Natural killer cell treated with Interleukin-12 subunit alpha and Interleukin-12 subunit beta and Interleukin-15 and Interleukin-18, amount 100 ng/mL, for 72 hours (primary cell): Measurements from ENCODE around the gene PPP4R4. TPM values are rescaled to one million over a fixed set of nuclear protein-coding genes. Genes with fewer than 3 reads are reported as not detected.
"Not testable (repeated sequence)": the region's sequence is repeated elsewhere in the genome, so short reads cannot be mapped to it uniquely, and the experiment has no call there.

Experiments used
- ATAC-seq, 2 donors: fragments of 150-1000 bp; cut with Tn5 transposase in 1 of 2; sonication (Bioruptor Pico), chemical (Tn5 transposase) in 1 of 2; 2 replicates each; pipeline ENCODE4 v1.10.0; 2021
- DNase-seq: peaks from one replicate; pipeline ENCODE4 v3.0.0; 2022; ENCODE audit warnings: low spot score
- H3K27ac Mint-ChIP-seq, 2 donors: 1 replicate in 1 of 2; 2 replicates in 1 of 2; pipeline ENCODE4 v1.8.0; 2022; ENCODE audit warnings: mixed read lengths in 2 of 2, mild to moderate bottlenecking in 1 of 2, moderate library complexity in 1 of 2
- H3K27me3 Mint-ChIP-seq, 2 donors: 1 replicate in 1 of 2; 2 replicates in 1 of 2; pipeline ENCODE4 v1.8.0; 2022; ENCODE audit warnings: mixed read lengths in 2 of 2
- H3K36me3 Mint-ChIP-seq: one replicate; pipeline ENCODE4 v1.8.0; 2022; ENCODE audit warnings: mixed read lengths
- H3K4me1 Mint-ChIP-seq, 2 donors: 1 replicate in 1 of 2; 2 replicates in 1 of 2; pipeline ENCODE4 v1.8.0; 2022; ENCODE audit warnings: low read depth in 2 of 2, mixed read lengths in 2 of 2, mild to moderate bottlenecking in 1 of 2
- H3K4me3 Mint-ChIP-seq: one replicate; pipeline ENCODE4 v1.8.0; 2022; ENCODE audit warnings: mixed read lengths
- H3K9me3 Mint-ChIP-seq: 2 replicates; pipeline ENCODE4 v1.8.0; 2022; ENCODE audit warnings: mixed read lengths
- total RNA-seq, 2 donors: library from RNA; stranded (reverse); gene quantifications; one replicate each; pipeline ENCODE4 v1.2.3, GENCODE V29; 2022

Gene PPP4R4
- total RNA-seq, 2 donors from 2014 or later = 0.73 TPM; not detected in 1

- no peaks in the 10 kb centered on the region for H3K4me1 Mint-ChIP-seq
- no peaks in the 10 kb centered on the region for H3K36me3 Mint-ChIP-seq
Observed at GRCh38 chr14:94285158-94285557, 111.0 kb downstream of the PPP4R4 start.

GRCh38 chr14:94288610-94289465, 114.7 kb downstream of the PPP4R4 start:
- Mint-ChIP-seq H3K36me3 (no peaks in the 10 kb centered on the region), H3K4me1 (no peaks in the 10 kb centered on the region), H3K27ac (no peak overlapping the region), H3K27me3 (peaks cover 12 to 22% of the 10 kb centered on the region in 2 donors), H3K9me3 (no peaks in the 10 kb centered on the region), H3K4me3 (no peak overlapping the region)
- DNase-seq = no peak
- ATAC-seq = no peak

More at GRCh38 chr14:94285158-94285557, 111.0 kb downstream of the PPP4R4 start:
- DNase-seq = no peak
- Mint-ChIP-seq H3K4me3 (no peak overlapping the region), H3K27me3 (peaks cover 15 to 22% of the 10 kb centered on the region in 2 donors), H3K27ac (no peak overlapping the region), H3K9me3 (no peaks in the 10 kb centered on the region)
- no peak for ATAC-seq

DNA sequence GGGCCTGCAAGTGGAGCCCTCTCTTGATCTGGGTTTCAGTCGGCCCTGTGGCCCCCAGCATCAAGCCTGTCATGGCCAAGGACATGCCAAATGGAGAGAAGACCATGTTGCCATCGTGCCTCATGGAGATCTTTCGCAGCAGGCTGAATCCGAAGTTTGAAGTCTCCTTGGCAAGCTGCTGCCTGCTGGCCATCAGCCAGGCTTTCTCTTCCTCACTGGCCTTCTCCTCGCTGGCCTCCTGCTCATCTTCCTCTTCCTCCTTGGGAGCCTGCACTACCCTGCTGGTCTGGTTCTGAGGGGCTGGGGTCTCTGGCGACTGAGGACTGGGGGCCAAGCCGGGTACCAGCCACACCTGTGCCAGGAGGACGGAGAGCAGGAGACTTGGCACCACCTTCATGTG, 116.1 kb downstream of the PPP4R4 start:
- no peak overlapping the region for H3K4me3 Mint-ChIP-seq
- H3K36me3 Mint-ChIP-seq = no peaks in the 10 kb centered on the region

GRCh38 chr14:94291159-94291905, 117.2 kb downstream of the PPP4R4 start:
- Mint-ChIP-seq H3K27ac (no peak overlapping the region), H3K36me3 (no peaks in the 10 kb centered on the region), H3K4me3 (no peak overlapping the region), H3K9me3 (no peaks in the 10 kb centered on the region), H3K4me1 (no peaks in the 10 kb centered on the region), H3K27me3 (peaks cover 9 to 13% of the 10 kb centered on the region in 2 donors)
- no peak for ATAC-seq
- DNase-seq = no peak

More for the DNA sequence above, 116.1 kb downstream of the PPP4R4 start:
- no peak for ATAC-seq
- Mint-ChIP-seq H3K27ac (no peak overlapping the region), H3K27me3 (peaks cover 12 to 21% of the 10 kb centered on the region in 2 donors), H3K4me1 (no peaks in the 10 kb centered on the region), H3K9me3 (no peaks in the 10 kb centered on the region)
- DNase-seq = no peak

DNA sequence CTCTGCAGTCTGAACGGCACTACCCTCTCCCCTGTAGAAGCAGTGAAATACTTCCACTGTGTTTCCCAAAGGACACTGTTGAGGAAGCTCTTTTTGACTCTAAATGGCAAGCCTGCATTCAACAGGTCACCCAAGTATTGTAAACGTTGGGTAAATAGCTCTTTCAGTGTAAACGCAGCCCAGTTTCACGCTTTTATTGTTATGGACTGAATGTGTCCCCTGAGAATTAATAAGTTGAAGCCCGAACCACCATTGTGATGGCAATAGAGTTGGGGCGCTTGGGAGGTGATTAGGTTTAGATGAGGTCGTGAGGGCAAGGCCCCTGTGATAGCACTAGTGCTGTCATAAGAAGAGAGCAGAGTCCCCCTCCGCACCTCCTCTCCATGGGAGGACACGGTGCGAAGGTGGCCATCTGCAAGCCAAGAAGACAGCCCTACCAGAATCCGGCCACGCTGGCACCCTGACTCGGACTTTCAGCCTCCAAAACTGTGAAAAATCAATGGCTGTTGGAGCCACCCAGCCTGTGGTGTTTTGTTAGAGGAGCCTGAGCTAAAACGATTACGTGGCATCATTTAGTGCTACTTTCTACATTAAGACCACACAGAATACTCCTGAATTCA, 117.9 kb downstream of the PPP4R4 start:
- H3K9me3 Mint-ChIP-seq = no peaks in the 10 kb centered on the region
- H3K27ac Mint-ChIP-seq = no peak overlapping the region
- peaks cover 9 to 18% of the 10 kb centered on the region in 2 donors for H3K27me3 Mint-ChIP-seq
- H3K36me3 Mint-ChIP-seq = no peaks in the 10 kb centered on the region
- no peak for DNase-seq
- ATAC-seq = no peak
- no peak overlapping the region for H3K4me3 Mint-ChIP-seq
- H3K4me1 Mint-ChIP-seq = no peaks in the 10 kb centered on the region

DNA sequence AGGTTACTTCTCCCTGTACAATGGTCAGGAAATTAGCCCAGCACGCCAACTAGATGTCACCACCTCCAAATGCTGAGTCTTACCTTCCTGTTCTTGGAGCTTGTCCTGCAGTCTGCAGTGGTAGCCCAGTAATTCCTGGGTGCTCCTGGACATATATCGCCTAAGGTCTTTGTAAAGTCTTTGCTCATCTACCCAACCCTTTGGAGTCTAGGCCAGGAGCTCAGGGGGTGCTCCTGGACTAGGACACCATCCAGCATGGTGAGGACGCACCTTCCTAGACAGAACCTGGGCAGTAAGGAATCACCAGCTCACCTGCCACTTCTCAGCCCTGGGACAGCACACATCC, 118.4 kb downstream of the PPP4R4 start:
- Mint-ChIP-seq H3K4me3 (no peak overlapping the region), H3K36me3 (no peaks in the 10 kb centered on the region), H3K9me3 (no peaks in the 10 kb centered on the region), H3K4me1 (no peaks in the 10 kb centered on the region), H3K27ac (no peak overlapping the region), H3K27me3 (peaks cover 5 to 13% of the 10 kb centered on the region in 2 donors)
- ATAC-seq (no peak), DNase-seq (no peak)

DNA sequence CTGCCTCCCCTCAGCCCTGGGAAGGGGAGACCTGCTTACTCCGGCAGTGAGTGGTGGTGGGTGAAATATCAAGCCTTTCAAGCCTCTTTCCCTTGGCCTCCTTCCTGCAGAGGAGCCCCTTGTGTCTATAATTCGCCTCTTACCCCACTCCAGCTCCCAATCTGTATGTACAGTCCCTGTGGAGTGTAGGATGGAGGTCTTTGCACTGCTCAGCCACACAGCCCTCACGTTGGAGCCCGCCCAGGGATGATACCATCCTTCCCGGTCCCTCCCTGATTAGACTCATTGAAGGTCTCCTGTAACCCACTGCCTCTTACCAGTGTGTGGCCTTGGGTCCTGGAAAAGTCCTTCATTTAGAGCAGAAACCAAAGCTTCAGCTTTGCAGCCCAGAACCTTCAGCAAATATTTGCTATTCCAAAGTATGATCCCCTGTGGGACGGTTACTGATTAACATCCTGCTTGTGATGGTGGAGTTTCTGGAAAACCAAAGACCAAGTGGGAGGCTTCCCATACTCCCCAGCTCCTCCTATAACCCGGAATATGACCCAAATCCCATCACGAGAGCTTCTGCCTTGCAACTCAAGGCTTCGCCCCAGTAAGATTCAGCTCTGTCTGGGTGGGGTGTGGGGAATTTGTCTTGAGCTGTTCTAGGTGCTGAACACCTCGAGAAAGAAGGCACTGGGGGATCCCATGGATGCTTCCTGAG, 118.9 kb downstream of the PPP4R4 start, which contains the start of gene SERPINA10:
TSS of gene SERPINA10 (minus strand) at position 397 of the 706 bp plus-strand sequence. CDS start 2,675 bp downstream, outside the sequence.
- no peak within 1 kb of the TSS for H3K4me3 Mint-ChIP-seq
- H3K27ac Mint-ChIP-seq = no peak within 1 kb of the TSS
- ATAC-seq (no peak), DNase-seq (no peak)
- no peaks in the 10 kb centered on the region for H3K36me3 Mint-ChIP-seq
- no peaks in the 10 kb centered on the region for H3K9me3 Mint-ChIP-seq
- H3K4me1 Mint-ChIP-seq = no peaks in the 10 kb centered on the region
- peaks cover 0 to 8% of the 10 kb centered on the region in 2 donors for H3K27me3 Mint-ChIP-seq

DNA sequence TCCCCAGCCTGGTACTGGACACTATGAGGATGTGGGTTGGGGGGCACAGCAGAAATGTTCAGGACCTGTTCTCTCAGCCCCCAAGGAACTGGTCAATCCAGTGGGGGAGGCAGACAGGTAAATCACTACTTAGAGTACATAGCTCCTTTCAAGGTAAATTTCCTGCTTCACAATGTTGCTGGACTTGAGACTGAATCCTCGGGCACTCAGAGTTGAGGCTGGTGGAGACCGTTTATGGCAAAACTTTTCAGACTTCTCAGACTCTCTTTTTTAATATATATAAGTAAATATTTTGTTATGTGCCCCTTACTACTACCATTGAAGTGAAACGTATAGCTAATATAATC, 119.4 kb downstream of the PPP4R4 start:
- H3K9me3 Mint-ChIP-seq = no peaks in the 10 kb centered on the region
- ATAC-seq (no peak), DNase-seq (no peak)
- no peaks in the 10 kb centered on the region for H3K36me3 Mint-ChIP-seq
- H3K27me3 Mint-ChIP-seq = peaks cover under 1 to 7% of the 10 kb centered on the region in 2 donors
- no peak overlapping the region for H3K27ac Mint-ChIP-seq
- no peaks in the 10 kb centered on the region for H3K4me1 Mint-ChIP-seq
- no peak overlapping the region for H3K4me3 Mint-ChIP-seq

GRCh38 chr14:94295360-94296180, 121.4 kb downstream of the PPP4R4 start:
- ATAC-seq (peak in 1 of 2 donors; percentile 17), DNase-seq (no peak)
- H3K27ac Mint-ChIP-seq = no peak overlapping the region
- no peaks in the 10 kb centered on the region for H3K9me3 Mint-ChIP-seq
- no peaks in the 10 kb centered on the region for H3K4me1 Mint-ChIP-seq
- H3K4me3 Mint-ChIP-seq = no peak overlapping the region
- no peaks in the 10 kb centered on the region for H3K36me3 Mint-ChIP-seq
- H3K27me3 Mint-ChIP-seq = peaks cover 3 to 7% of the 10 kb centered on the region in 2 donors

DNA sequence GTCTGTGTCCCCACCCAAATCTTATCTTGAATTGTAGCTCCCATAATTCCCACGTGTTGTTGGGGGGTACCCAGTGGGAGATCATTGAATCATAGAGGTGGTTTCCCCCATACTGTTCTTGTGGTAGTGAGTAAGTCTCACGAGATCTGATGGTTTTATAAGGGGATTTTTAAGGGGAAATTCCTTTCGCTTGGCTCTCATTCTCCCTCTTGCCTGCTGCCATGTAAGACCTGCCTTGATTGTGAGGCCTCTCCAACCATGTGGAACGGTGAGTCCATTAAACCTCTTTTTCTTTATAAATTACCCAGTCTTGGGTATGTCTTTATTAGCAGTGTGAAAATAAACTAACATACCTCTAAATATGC, 122.0 kb downstream of the PPP4R4 start:
- DNase-seq, H3K4me1 Mint-ChIP-seq, ATAC-seq, H3K27ac Mint-ChIP-seq, H3K36me3 Mint-ChIP-seq, H3K4me3 Mint-ChIP-seq, H3K27me3 Mint-ChIP-seq, H3K9me3 Mint-ChIP-seq: not testable (repeated sequence)

DNA sequence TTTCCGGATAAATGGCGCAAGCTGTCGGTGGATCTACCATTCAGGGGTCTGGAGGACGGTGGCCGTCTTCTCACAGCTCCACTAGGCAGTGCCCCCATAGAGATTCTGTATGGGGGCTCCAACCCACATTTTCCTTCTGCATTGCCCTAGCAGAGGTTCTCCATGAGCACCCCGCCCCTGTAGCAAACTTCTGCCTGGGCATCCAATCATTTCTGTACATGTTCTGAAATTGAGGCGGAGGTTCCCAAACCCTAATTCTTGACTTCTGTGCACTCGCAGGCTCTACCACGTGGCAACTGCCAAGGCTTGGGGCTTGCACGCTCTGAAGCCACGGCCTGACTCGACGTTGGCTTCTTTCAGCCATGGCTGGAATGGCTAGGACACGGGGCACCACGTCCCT, 124.0 kb downstream of the PPP4R4 start:
- no peaks in the 10 kb centered on the region for H3K36me3 Mint-ChIP-seq
- H3K4me1 Mint-ChIP-seq = no peaks in the 10 kb centered on the region
- H3K4me3 Mint-ChIP-seq = no peak overlapping the region
- H3K9me3 Mint-ChIP-seq = no peaks in the 10 kb centered on the region
- H3K27ac Mint-ChIP-seq = no peak overlapping the region
- H3K27me3 Mint-ChIP-seq = peaks cover 3 to 7% of the 10 kb centered on the region in 2 donors
- ATAC-seq (no peak), DNase-seq (no peak)

DNA sequence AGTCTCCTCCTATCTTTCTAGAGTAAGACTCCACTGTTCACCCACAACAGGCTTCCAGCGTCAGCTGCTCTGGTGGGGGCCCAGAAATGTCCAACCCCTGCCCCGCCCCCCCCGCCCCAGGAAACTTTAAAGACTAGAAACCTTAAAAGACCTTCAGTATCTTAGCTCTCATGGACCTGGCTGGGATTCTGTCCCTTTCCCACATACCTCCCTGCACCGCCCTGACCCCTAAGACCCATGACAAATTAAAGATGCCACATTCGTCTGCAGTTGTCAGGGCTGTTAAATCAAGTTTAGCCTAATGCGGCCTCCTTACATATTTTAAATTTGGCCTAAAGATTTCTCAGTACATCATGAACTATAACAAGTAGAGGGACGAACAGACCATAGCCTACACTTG, 129.0 kb downstream of the PPP4R4 start:
- DNase-seq (no peak), ATAC-seq (no peak)
- Mint-ChIP-seq H3K9me3 (peaks cover 3% of the 10 kb centered on the region), H3K4me3 (no peak overlapping the region), H3K27ac (no peak overlapping the region), H3K4me1 (peaks cover 4 to 8% of the 10 kb centered on the region in 2 donors), H3K36me3 (peaks cover 9% of the 10 kb centered on the region), H3K27me3 (peaks cover 2 to 5% of the 10 kb centered on the region in 2 donors)

DNA sequence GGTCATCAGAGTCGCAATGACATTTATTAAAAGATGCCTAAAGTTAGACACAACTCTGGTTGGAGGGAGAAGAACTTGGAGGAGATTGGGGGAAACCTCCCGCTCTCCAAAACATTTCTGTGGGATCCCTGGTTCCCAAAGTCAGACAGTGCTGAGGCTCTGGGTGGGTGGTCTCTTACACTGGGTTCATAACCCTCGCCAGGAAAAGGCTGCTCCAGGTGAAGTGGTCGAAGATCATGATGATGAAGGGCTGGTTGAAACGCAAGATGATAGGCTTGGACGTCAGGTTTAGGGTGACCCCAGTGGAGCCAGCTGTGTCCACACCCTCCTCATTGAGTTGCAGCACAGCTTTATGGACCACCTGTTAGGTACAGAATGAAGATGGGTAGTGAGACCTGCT, 130.1 kb downstream of the PPP4R4 start:
- ATAC-seq = no peak
- peaks cover 7% of the 10 kb centered on the region for H3K9me3 Mint-ChIP-seq
- H3K4me1 Mint-ChIP-seq = peaks cover 5 to 8% of the 10 kb centered on the region in 2 donors
- H3K27me3 Mint-ChIP-seq = peaks cover 6 to 13% of the 10 kb centered on the region in 2 donors
- no peak overlapping the region for H3K4me3 Mint-ChIP-seq
- H3K36me3 Mint-ChIP-seq = peaks cover 14% of the 10 kb centered on the region
- no peak overlapping the region for H3K27ac Mint-ChIP-seq
- DNase-seq = no peak
